OCI-LY3 (cell line): Measurements from ENCODE around the gene HS2ST1.

ENCODE experiments used
- H2AFZ ChIP-seq: fragments of 200-600, 300-600 bp; shearing (Covaris generic); 2 replicates; pipeline ENCODE4 v1.6.0; 2014; ENCODE audit warnings: antibody characterized with exemption, low read depth, low read length
- H3K27ac ChIP-seq: fragments of 200-600, 300-600 bp; sonication (generic); 2 replicates; pipeline ENCODE4 v1.5.1; 2014; ENCODE audit warnings: mild to moderate bottlenecking, low read length, moderate library complexity, mixed read lengths
- H3K27me3 ChIP-seq: fragments of 200-600, 300-600 bp; sonication (generic); 2 replicates; pipeline ENCODE4 v1.6.1; 2014; ENCODE audit warnings: low read depth, low read length, mixed read lengths
- H3K36me3 ChIP-seq: fragments of 200-600, 300-600 bp; sonication (generic); replicated peaks from 2 replicates; pipeline ENCODE3; 2014; ENCODE audit warnings: low read depth, low read length, mixed read lengths
- H3K4me1 ChIP-seq: fragments of 300-600, 200-600 bp; sonication (generic); 2 replicates; pipeline ENCODE4 v1.6.1; 2014; ENCODE audit warnings: low read length, mixed read lengths
- H3K4me2 ChIP-seq: fragments of 200-600, 300-600 bp; sonication (generic); 2 replicates; pipeline ENCODE4 v1.6.1; 2014; ENCODE audit warnings: low read length, mixed read lengths
- H3K4me3 ChIP-seq: fragments of 300-600, 200-600 bp; sonication (generic); 2 replicates; pipeline ENCODE4 v1.5.1; 2014; ENCODE audit warnings: antibody characterized with exemption, mild to moderate bottlenecking, low read length, moderate library complexity
- H3K79me2 ChIP-seq: fragments of 300-600, 200-600 bp; shearing (Covaris generic); 2 replicates; pipeline ENCODE4 v1.6.1; 2014; ENCODE audit warnings: mild to moderate bottlenecking, low read length, mixed read lengths
- H3K9ac ChIP-seq: fragments of 300-600, 200-600 bp; shearing (Covaris generic); 2 replicates; pipeline ENCODE4 v1.6.0; 2014; ENCODE audit warnings: mild to moderate bottlenecking, low read length, moderate library complexity
- H3K9me3 ChIP-seq: fragments of 200-600, 300-600 bp; shearing (Covaris generic); 2 replicates; pipeline ENCODE4 v1.6.1; 2014; ENCODE audit warnings: low read length, mixed read lengths; ENCODE audit not compliant: insufficient read depth
- H4K20me1 ChIP-seq: fragments of 200-600, 300-600 bp; sonication (generic); 2 replicates; pipeline ENCODE4 v1.6.1; 2016; ENCODE audit warnings: low read length, mixed read lengths; ENCODE audit not compliant: insufficient read depth
- EZH2phosphoT487 ChIP-seq: fragments of 200-600 bp; shearing (Covaris generic); IDR thresholded peaks from 2 replicates; pipeline ENCODE4 v1.6.1; 2018; ENCODE audit warnings: antibody characterized with exemption, mixed run types, low read depth
- TF ChIP-seq, protein P1 (sequence below): fragments of 200-600, 300-600 bp; sonication (generic); IDR thresholded peaks from 2 replicates; pipeline ENCODE4 v1.5.1; 2014; ENCODE audit warnings: antibody characterized with exemption, low read length, low read depth

The HS2ST1 gene

DNA sequence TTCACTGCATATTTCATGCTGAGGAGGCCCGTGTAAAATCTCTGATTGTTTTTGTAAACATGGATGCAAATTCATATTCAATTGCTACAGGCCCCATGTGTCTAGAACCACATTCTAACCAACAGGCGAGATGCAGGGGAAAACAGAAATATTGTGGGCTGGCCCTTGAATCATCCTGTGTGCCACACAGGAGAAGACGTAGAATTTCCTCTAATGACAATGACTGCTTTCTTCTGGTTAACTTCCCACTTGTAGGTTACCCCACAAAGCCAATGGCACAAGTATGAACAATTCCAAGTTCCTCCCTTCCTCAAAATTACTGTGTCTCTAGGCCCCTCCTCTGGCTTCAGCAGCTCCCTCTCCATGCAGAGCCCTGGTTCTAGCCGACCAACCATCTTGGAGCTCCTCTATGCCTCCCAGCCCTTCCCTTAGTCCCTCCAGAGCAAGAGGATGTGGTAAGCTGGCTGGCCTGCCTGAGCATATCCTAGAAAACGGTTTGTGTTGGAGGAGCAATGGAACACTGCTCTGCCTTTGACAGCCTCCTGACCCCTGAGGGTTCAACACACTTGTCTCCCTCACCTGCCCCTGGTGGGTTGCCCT lies 205.2 kb downstream of the HS2ST1 start:
- Histone ChIP-seq H3K9me3 (no peaks in the 10 kb centered on the region), H4K20me1 (no peaks in the 10 kb centered on the region), H3K4me3 (no peak overlapping the region), H3K4me2 (no peak overlapping the region), H3K27me3 (no peaks in the 10 kb centered on the region), H3K4me1 (peaks cover 11% of the 10 kb centered on the region; the same call in 1 of the 2 replicates), H3K36me3 (no peaks in the 10 kb centered on the region), H2AFZ (no peak overlapping the region), H3K27ac (no peak overlapping the region), H3K79me2 (no peaks in the 10 kb centered on the region), H3K9ac (no peak overlapping the region)
- TF ChIP-seq EZH2phosphoT487, result no peak
- TF ChIP-seq, protein P1, sequence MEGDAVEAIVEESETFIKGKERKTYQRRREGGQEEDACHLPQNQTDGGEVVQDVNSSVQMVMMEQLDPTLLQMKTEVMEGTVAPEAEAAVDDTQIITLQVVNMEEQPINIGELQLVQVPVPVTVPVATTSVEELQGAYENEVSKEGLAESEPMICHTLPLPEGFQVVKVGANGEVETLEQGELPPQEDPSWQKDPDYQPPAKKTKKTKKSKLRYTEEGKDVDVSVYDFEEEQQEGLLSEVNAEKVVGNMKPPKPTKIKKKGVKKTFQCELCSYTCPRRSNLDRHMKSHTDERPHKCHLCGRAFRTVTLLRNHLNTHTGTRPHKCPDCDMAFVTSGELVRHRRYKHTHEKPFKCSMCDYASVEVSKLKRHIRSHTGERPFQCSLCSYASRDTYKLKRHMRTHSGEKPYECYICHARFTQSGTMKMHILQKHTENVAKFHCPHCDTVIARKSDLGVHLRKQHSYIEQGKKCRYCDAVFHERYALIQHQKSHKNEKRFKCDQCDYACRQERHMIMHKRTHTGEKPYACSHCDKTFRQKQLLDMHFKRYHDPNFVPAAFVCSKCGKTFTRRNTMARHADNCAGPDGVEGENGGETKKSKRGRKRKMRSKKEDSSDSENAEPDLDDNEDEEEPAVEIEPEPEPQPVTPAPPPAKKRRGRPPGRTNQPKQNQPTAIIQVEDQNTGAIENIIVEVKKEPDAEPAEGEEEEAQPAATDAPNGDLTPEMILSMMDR, result no peak

DNA sequence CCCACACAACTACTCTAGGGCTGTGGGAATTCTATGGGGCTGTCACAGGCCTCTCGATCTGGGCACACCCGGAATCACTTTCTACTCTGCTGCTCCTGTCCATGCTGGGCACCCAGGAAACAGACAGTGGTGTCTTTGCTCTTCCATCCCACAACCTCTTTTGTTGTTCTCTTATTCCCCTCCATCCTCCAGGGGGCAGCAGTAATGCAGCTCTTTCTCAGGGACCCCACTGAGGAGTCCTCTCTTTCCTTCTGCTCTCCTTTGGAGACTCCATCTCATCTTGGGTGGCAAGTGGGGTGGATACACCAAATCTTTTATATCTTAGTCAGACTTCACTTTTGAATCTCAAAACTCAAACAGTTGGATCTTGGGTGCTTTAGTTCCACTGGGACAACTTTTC lies 206.3 kb downstream of the HS2ST1 start:
- Histone ChIP-seq H3K4me2 (no peak overlapping the region), H3K27ac (no peak overlapping the region), H3K4me3 (no peak overlapping the region), H3K4me1 (peaks cover 11% of the 10 kb centered on the region; the same call in 1 of the 2 replicates), H4K20me1 (no peaks in the 10 kb centered on the region), H3K27me3 (no peaks in the 10 kb centered on the region), H3K79me2 (no peaks in the 10 kb centered on the region), H2AFZ (no peak overlapping the region), H3K9ac (no peak overlapping the region), H3K36me3 (no peaks in the 10 kb centered on the region), H3K9me3 (no peaks in the 10 kb centered on the region)
- TF ChIP-seq, protein P1, result peak; percentile 52
- no peak for TF ChIP-seq EZH2phosphoT487

DNA sequence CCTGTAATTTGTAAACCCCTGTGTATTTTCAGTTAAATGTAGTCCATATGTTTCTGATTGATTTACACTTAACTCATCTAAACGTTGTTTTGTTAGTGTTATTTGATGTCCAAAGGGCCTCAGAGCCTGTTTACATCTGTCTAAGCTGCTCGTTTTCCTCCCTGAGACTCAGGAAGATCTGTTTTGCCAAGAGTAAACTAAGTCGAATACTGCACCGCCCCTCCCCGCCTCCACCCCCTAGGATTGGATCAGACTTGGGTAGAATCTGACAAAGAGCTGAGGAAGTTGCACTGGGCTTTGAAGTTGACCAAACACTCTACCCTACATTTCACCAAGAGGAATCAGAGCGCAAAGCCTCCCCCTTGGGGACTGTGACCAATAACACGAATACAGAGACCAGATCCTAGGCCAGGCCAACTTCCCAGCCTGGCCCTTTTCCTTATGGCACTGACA lies 207.3 kb downstream of the HS2ST1 start:
- Histone ChIP-seq H3K9ac (no peak overlapping the region), H3K36me3 (no peaks in the 10 kb centered on the region), H3K9me3 (no peaks in the 10 kb centered on the region), H4K20me1 (no peaks in the 10 kb centered on the region), H2AFZ (no peak overlapping the region), H3K4me1 (peaks cover 11% of the 10 kb centered on the region; the same call in 1 of the 2 replicates), H3K79me2 (no peaks in the 10 kb centered on the region), H3K4me2 (no peak overlapping the region), H3K27me3 (no peaks in the 10 kb centered on the region), H3K27ac (no peak overlapping the region), H3K4me3 (no peak overlapping the region)
- TF ChIP-seq EZH2phosphoT487, result no peak
- TF ChIP-seq, protein P1, result no peak

DNA sequence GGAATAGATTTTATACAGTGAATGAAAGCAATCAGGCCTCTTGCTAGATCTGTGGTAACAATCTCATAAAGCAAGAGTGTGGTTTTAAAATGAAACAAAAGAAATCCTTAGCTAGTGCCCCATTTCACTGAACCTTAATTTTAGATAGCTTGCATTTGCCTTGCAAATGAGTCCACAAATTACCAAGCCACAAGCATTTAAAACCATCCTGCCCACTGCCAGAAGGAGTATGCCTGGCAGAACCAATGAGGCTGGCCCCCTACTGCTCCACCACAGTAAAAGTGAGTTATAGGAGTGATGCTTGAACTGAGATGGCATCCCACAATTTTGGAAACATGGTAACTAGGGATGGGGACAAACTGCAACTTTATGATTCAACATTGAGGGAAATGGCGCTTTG lies 207.8 kb downstream of the HS2ST1 start:
- Histone ChIP-seq H3K36me3 (no peaks in the 10 kb centered on the region), H3K4me1 (peaks cover 11% of the 10 kb centered on the region; the same call in 1 of the 2 replicates), H3K79me2 (no peaks in the 10 kb centered on the region), H4K20me1 (no peaks in the 10 kb centered on the region), H3K27me3 (no peaks in the 10 kb centered on the region), H3K9me3 (no peaks in the 10 kb centered on the region), H3K4me3 (no peak overlapping the region), H3K27ac (no peak overlapping the region), H3K9ac (no peak overlapping the region), H2AFZ (no peak overlapping the region), H3K4me2 (no peak overlapping the region)
- TF ChIP-seq, protein P1, result no peak
- TF ChIP-seq EZH2phosphoT487, result no peak
